Skeletal muscle tissue (tissue), 4 donors: Measurements from ENCODE around the gene TJP3. TPM values are rescaled to one million over a fixed set of nuclear protein-coding genes. Genes with fewer than 3 reads are reported as not detected.

Source experiments
- H3K27ac ChIP-seq: one replicate; pipeline ENCODE4 v1.7.0; 2013; ENCODE audit warnings: mild to moderate bottlenecking, low read depth, low read length, inconsistent platforms
- H3K27me3 ChIP-seq, 3 donors: one replicate each; pipeline ENCODE4 v1.7.0; 2013; ENCODE audit warnings: low read length in 3 of 3; ENCODE audit not compliant: control insufficient read depth in 3 of 3, insufficient read depth in 3 of 3
- H3K36me3 ChIP-seq, 3 donors: one replicate each; pipeline ENCODE4 v1.7.0; 2013; ENCODE audit warnings: low read length in 3 of 3; ENCODE audit not compliant: control insufficient read depth in 3 of 3, insufficient read depth in 3 of 3
- H3K4me1 ChIP-seq, 3 donors: one replicate each; pipeline ENCODE4 v1.7.0; 2013; ENCODE audit warnings: low read length in 3 of 3, mild to moderate bottlenecking in 3 of 3; ENCODE audit not compliant: control insufficient read depth in 3 of 3, insufficient read depth in 3 of 3
- H3K4me3 ChIP-seq, 3 donors: one replicate each; pipeline ENCODE4 v1.7.0; 2013; ENCODE audit warnings: low read length in 3 of 3
- H3K9ac ChIP-seq, 3 donors: one replicate each; pipeline ENCODE4 v1.7.0; 2013; ENCODE audit warnings: low read length in 3 of 3, mild to moderate bottlenecking in 3 of 3, moderate library complexity in 2 of 3, low read depth in 1 of 3
- H3K9me3 ChIP-seq, 3 donors: one replicate each; pipeline ENCODE4 v1.7.0; 2013; ENCODE audit warnings: low read length in 3 of 3; ENCODE audit not compliant: control insufficient read depth in 3 of 3
- total RNA-seq: library from RNA; depleted of rRNA; stranded (reverse); fragments of >200 nt; gene quantifications from one replicate; pipeline ENCODE4 v1.2.3, GENCODE V29; 2014
- donor health status: Osteomylitis.

Gene TJP3
- total RNA-seq, 1 donor from 2014 or later = not detected

DNA sequence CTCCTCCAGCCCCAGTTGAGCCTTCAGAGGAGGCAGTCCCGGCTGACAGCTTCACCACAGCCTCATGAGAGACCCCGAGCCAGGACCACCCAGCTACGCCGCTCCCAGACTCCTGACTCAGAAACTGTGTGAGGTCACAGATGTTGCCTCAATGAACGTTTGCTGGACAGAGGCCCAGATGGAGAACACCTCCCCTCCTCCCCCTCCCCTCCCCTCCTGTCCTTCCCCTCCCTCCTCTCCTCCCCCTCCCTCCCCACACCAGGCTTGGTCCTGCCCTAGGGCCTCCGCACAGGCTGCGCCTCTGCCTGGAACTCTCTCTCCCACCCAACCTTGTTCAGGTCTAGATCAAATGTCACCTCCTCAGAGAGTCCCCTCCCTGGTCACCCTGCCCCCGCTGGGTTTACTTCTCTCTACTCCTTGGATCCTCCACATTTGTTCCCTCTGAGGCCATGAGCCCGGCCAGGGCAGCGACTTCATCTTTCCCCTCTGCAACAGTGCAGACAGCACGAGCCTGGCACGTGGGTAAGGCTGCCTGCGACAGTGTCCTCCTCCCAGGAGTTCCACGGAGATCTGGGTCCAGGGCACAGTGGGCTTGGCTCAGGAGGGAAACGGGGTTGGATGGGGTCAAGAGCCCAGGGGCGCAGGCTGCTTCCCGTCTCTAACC, 25.3 kb upstream of the TJP3 start:
- no peak overlapping the region for H3K4me3 ChIP-seq
- H3K4me1 ChIP-seq = peaks cover 0 to 13% (median 5%) of the 10 kb centered on the region in 3 donors
- H3K27me3 ChIP-seq = no peaks in the 10 kb centered on the region
- H3K27ac ChIP-seq = no peak overlapping the region
- H3K9ac ChIP-seq = no peak overlapping the region
- H3K9me3 ChIP-seq = peaks cover 0 to 4% (median 0%) of the 10 kb centered on the region in 3 donors
- H3K36me3 ChIP-seq = peaks cover 5 to 13% (median 6%) of the 10 kb centered on the region in 3 donors

DNA sequence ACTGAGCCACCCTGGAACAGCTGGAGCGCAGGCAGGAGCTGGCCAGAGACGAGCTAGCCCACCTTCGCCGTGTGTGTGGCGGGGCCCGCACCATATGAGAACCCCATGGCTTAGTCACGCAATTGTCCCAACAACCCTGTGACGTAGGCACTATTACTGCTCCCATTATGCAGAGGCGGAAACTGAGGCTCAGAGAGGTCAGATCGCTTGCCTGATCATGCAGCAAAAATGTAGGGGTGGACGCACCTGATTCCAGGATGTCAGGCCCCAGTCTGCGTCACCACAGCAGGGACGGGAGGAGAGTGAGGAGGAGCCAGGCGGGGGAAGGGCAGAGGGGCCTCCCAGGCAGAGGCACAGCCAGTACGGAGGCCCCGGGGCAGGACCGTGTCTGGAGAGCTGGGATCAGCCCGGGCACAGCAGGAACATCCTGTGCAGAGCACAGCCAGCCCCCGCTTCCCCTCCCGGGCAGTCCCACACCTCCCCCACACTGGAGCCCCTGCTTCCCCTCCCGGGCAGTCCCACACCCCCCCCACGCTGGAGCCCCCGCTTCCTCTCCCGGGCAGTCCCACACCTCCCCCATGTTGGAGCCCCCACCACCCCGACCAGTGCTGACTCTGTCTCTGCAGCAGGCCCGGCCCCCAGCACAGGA, 24.7 kb upstream of the TJP3 start:
- no peak overlapping the region for H3K27ac ChIP-seq
- no peak overlapping the region for H3K9ac ChIP-seq

DNA sequence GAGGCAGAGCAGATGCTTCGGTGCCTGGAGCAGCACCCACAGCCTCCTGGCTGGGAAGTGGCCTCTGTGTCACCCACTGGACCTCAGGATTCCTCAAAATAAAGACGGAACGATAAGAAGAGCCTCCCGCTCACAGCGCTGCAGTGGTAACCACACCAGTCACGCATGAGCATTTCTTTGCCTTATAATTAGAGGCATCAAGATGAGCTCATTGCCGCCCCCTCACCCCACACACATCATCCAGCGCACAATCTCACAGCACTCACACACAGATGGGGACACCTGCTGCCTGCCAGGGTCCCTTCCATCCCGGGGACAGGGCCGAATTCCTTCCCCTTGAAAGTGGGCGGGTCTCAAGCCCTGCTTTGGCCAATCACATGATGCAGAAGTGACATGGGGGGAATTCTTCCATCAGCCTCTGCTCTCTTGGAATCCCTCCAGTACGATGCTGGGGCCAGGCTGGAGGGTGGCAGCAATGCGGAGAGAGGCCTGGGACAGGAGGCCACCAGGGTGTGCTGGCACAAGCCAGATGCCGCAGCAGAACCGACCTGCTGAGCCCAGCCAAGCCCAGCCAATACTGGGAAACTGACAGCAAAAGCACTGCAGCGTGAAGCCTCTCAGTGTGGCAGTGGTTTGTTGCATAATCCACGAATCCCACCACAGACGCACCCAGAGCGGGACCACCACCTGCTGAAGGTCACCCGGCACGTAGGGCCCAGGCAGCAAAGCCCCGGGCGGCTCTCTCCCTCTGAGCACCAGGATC, 23.9 kb upstream of the TJP3 start:
- Histone ChIP-seq H3K27ac (no peak overlapping the region), H3K4me3 (no peak overlapping the region), H3K36me3 (peaks cover 5 to 11% (median 6%) of the 10 kb centered on the region in 3 donors), H3K27me3 (no peaks in the 10 kb centered on the region), H3K9ac (no peak overlapping the region), H3K9me3 (peaks cover 0 to 4% (median 0%) of the 10 kb centered on the region in 3 donors), H3K4me1 (peaks cover 0 to 16% (median 5%) of the 10 kb centered on the region in 3 donors)

More for the DNA sequence above, 24.7 kb upstream of the TJP3 start:
- no peaks in the 10 kb centered on the region for H3K27me3 ChIP-seq
- peaks cover 0 to 15% (median 5%) of the 10 kb centered on the region in 3 donors for H3K4me1 ChIP-seq
- H3K4me3 ChIP-seq = no peak overlapping the region
- H3K36me3 ChIP-seq = peaks cover 5 to 13% (median 6%) of the 10 kb centered on the region in 3 donors
- peaks cover 0 to 4% (median 0%) of the 10 kb centered on the region in 3 donors for H3K9me3 ChIP-seq

DNA sequence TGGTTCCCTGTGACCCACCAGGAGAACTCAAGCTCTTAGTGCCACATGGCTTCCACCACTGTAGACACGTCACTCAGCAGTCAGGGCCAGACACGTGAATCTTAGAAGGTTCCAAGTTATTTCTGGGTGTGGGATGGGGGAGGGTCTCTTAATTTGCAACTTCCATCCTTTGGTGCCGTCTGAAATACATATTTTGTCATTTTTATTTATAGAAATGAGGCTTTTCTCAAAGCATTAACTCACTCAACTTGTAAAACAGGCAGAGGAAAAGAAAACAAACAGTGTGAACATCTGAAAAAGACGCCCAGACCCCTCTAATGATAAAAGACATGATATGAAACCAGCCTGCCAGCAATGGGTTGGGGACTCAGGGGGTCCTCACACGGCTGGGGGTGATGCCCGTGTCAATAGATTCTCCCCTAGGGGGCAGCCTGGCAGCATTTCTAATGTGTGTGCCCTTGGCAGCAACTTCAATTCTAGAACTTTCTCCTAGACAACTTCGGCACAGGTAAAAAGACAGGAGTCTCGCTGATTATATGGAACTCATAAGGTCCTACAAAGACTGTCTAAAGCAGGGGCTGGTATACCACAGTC, 23.3 kb upstream of the TJP3 start:
- Histone ChIP-seq H3K4me1 (peaks cover 0 to 16% (median 5%) of the 10 kb centered on the region in 3 donors), H3K27ac (no peak overlapping the region), H3K36me3 (peaks cover 5 to 9% (median 6%) of the 10 kb centered on the region in 3 donors), H3K27me3 (no peaks in the 10 kb centered on the region), H3K4me3 (no peak overlapping the region), H3K9ac (no peak overlapping the region), H3K9me3 (peaks cover 0 to 4% (median 0%) of the 10 kb centered on the region in 3 donors)

DNA sequence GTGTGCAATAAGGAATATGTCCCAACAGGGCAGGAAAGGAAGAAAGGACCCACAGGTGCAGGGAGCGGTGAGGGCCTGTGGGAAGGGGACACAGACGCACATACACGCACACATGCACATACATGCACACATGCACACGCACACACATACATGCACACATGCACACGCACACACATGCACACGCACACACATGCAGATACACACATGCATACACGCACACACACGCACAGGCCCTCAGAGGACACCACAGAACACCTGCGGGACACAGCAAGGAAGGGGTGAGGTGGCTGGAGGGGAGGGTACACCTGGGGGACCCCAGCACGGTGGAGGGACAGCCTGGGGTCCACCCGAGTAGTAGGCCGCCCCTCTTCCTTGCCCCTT, 20.8 kb upstream of the TJP3 start:
- Histone ChIP-seq H3K9me3 (peaks cover 0 to 4% (median 0%) of the 10 kb centered on the region in 3 donors), H3K27me3 (no peaks in the 10 kb centered on the region), H3K27ac (no peak overlapping the region), H3K4me1 (peaks cover 0 to 16% (median 5%) of the 10 kb centered on the region in 3 donors), H3K36me3 (peaks cover 6 to 9% (median 9%) of the 10 kb centered on the region in 3 donors), H3K4me3 (no peak overlapping the region), H3K9ac (no peak overlapping the region)

DNA sequence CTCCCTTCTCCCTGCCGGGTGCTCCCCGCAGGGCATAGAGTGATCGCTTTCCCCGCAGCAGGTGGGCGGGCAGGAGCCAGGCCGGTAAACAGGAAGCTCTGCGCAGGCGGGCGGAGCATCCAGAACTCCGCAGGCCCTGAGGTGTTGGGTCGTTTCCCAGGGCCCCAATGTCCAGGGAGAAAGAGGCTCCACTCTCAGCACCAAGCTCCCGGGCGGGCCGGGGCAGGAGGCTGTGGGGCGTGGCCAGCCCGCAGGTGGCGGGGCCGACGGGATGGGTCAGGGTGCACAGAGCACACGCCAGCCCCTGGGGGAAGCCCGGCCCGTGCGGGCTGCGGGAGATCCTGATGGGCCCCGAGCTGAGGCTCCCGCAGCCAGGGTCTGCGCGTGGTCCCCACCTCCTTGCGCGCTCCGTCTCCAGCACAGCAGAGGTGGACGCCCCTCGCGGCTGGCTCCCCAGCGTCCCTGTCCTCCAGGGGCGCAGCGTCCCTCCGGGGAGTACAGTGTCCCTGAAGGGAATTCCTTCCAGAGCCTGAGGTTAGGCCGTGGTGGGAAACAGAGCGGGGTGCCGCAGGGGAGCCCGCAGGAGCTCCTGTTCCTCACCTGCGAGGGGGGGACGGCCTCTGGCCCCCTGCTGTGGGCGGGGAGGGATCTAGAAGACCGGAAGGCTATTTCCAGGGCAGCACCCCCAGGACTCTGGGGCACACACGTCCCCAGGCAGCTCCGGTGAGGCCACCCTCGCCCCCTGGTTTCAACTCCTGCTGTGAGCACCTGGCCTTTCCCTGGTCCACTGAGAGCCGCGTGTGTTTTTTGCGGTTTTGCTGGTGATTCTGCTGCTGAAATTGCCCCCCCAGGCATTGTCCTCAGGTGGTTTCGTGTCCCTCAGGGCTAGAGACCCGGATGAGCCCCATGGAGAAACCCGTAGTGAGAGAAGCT, 20.1 kb upstream of the TJP3 start:
- Histone ChIP-seq H3K9me3 (peaks cover 0 to 4% (median 0%) of the 10 kb centered on the region in 3 donors), H3K4me1 (peaks cover 0 to 17% (median 4%) of the 10 kb centered on the region in 3 donors)

DNA sequence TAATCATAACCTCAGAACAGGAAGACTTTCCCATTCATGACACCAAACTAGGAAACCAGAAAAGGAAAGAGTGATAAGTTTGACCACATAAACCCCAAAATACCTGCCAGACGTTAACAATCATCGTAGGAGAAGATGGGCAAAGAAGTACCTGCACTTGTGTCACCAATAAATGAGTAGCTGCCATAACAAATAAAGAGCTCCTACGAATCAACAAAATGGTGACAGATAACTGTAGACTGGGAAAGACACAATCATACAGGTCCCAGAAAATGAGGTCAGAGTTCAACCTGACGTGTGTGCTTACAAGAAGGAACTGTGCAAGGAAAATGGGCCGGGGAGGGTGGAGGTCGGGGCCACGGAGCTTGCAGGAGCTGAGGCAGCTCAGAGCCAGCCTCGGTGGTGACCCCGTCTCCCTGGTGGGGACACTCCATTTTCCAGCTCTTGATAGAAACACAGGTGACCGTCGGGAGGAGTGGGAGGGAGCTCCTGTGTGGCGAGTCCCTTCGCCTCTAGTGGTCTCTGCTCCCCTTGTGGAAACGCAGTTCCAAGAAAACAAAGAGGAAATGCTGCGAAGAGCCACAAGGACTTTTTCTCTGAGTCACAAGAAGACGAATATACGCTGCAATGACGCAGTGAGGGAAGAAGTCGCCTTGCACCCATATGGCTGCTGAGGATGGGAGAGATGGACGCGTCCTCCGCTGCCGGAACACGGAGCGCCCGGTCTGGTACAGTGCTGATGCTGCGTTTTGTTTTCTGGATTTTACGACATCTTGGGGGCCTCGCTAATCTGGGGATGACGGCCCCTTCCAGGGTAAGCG, 17.4 kb upstream of the TJP3 start:
- Histone ChIP-seq H3K27me3 (no peaks in the 10 kb centered on the region), H3K4me1 (peaks cover 0 to 6% (median 0%) of the 10 kb centered on the region in 3 donors), H3K4me3 (no peak overlapping the region), H3K9ac (no peak overlapping the region), H3K27ac (no peak overlapping the region), H3K9me3 (no peaks in the 10 kb centered on the region), H3K36me3 (peaks cover 0 to 4% (median 0%) of the 10 kb centered on the region in 3 donors)

More for the DNA sequence above, 20.1 kb upstream of the TJP3 start:
- Histone ChIP-seq H3K27ac (no peak overlapping the region), H3K36me3 (peaks cover 6 to 9% (median 9%) of the 10 kb centered on the region in 3 donors), H3K4me3 (no peak overlapping the region), H3K27me3 (no peaks in the 10 kb centered on the region), H3K9ac (no peak overlapping the region)

DNA sequence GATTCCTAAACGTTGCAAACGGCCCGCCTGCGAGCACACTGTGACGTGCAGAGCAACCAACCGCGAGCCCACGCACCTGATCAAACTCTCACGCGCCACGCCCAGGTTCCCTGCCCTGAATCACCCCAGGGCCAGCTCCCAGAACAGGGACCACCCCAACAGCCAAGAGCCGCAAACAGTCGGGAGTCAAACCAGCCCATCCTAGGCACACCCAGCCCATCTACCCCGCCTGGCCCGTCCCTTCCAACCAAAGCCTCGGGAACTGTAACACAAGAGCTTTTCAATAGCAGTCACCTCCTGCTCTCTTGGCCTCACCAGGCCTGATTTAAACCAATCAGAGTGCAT, 16.8 kb upstream of the TJP3 start:
- Histone ChIP-seq H3K9ac (no peak overlapping the region), H3K9me3 (no peaks in the 10 kb centered on the region), H3K27ac (no peak overlapping the region), H3K36me3 (peaks cover 0 to 4% (median 0%) of the 10 kb centered on the region in 3 donors), H3K27me3 (no peaks in the 10 kb centered on the region), H3K4me3 (no peak overlapping the region), H3K4me1 (peaks cover 0 to 6% (median 0%) of the 10 kb centered on the region in 3 donors)
